Lung (tissue), 12 donors: ENCODE results near the gene MYADML2. TPM values are rescaled to one million over a fixed set of nuclear protein-coding genes. Genes with fewer than 3 reads are reported as not detected.

Experiments used
- ATAC-seq: fragments of 200-7000 bp; cut with Tn5 transposase; one replicate; pipeline ENCODE4 v1.9.1; 2020; ENCODE audit warnings: moderate number of reproducible peaks; ENCODE audit not compliant: insufficient read depth, low FRiP score
- DNase-seq, 3 donors: peaks; one replicate each; pipeline ENCODE4 v3.0.0-alpha.2; 2013 to 2017
- H3K27ac ChIP-seq, 2 donors: one replicate each; pipeline ENCODE4 v1.5.1; 2013; ENCODE audit warnings: mild to moderate bottlenecking in 2 of 2, moderate library complexity in 2 of 2, control low read depth in 1 of 2, inconsistent platforms in 1 of 2, low read depth in 1 of 2, low read length in 1 of 2
- H3K27me3 ChIP-seq, 3 donors: one replicate each; pipeline ENCODE4 v1.5.1; 2013; ENCODE audit warnings: low read length in 2 of 3; ENCODE audit not compliant: control insufficient read depth in 3 of 3, insufficient read depth in 3 of 3
- H3K36me3 ChIP-seq, 4 donors: one replicate each; pipeline ENCODE4 v1.5.1; 2013; ENCODE audit warnings: low read length in 4 of 4, mild to moderate bottlenecking in 1 of 4, moderate library complexity in 1 of 4; ENCODE audit not compliant: control insufficient read depth in 4 of 4, insufficient read depth in 4 of 4
- H3K4me1 ChIP-seq, 5 donors: one replicate each; pipeline ENCODE4 v1.5.1; 2013; ENCODE audit warnings: low read length in 5 of 5, mild to moderate bottlenecking in 2 of 5, moderate library complexity in 1 of 5; ENCODE audit not compliant: control insufficient read depth in 5 of 5, insufficient read depth in 5 of 5
- H3K4me3 ChIP-seq: one replicate; pipeline ENCODE4 v1.5.1; 2013; ENCODE audit warnings: mild to moderate bottlenecking, control low read depth, moderate library complexity
- H3K9ac ChIP-seq, 2 donors: one replicate each; pipeline ENCODE4 v1.5.1; 2013; ENCODE audit warnings: low read length in 2 of 2, control low read depth in 1 of 2; ENCODE audit not compliant: insufficient read depth in 1 of 2
- H3K9me3 ChIP-seq, 4 donors: one replicate each; pipeline ENCODE4 v1.5.1; 2013; ENCODE audit warnings: low read length in 3 of 4, mild to moderate bottlenecking in 1 of 4, moderate library complexity in 1 of 4; ENCODE audit not compliant: control insufficient read depth in 4 of 4, insufficient read depth in 3 of 4
- CTCF ChIP-seq: IDR thresholded peaks from 2 replicates; pipeline ENCODE4 v1.5.1; 2012; ENCODE audit warnings: mild to moderate bottlenecking; ENCODE audit errors: control extremely low read depth, extremely low read depth
- WGBS, 2 donors: extraction: QIAGEN DNeasy Blood & Tissue Kit; methylation state at CpG; one replicate each; pipeline ENCODE4 v1.1.7; 2013; 5-methylcytosine and 5-hydroxymethylcytosine counted together
- polyA plus RNA-seq, 2 donors: library from polyadenylated mRNA; stranded (reverse); fragments of 200-250 nt; gene quantifications; one replicate each; pipeline ENCODE4 v1.2.1, GENCODE V29; 2013
- total RNA-seq, 2 donors: library from RNA; depleted of rRNA in 1 of 2; stranded (reverse); fragments of >200 nt in 1 of 2; gene quantifications; one replicate each; pipeline ENCODE4 v1.2.1, GENCODE V29; 2014 to 2021
- donor health status: control.
- donor health status: control.
- donor health status: Bipolar disorder and iron deficiency.
- donor health status: healthy.
- donor health status: DM: yes; HTN: yes; CAD: no.

The MYADML2 gene
- total and polyA plus RNA-seq, 4 donors, result not detected

- H3K4me3 ChIP-seq, result no peak overlapping the region
These were observed 11.8 kb upstream of the MYADML2 start for GRCh38 chr17:81958633-81959342.

GRCh38 chr17:81957691-81958432 lies 10.8 kb upstream of the MYADML2 start:
- H3K27me3 ChIP-seq, result peaks cover 0 to 11% (median 7%) of the 10 kb centered on the region in 3 donors
- no peak for ATAC-seq
- no peak overlapping the region for H3K9ac ChIP-seq
- TF ChIP-seq CTCF, result no peak
- H3K36me3 ChIP-seq, result no peaks in the 10 kb centered on the region
- DNase-seq, result no peak
- WGBS, 2 donors, result 86 to 95% methylated on average over 18 to 19 of the region's 19 CpGs
- H3K9me3 ChIP-seq, result no peaks in the 10 kb centered on the region
- peaks cover 0 to 6% (median 4%) of the 10 kb centered on the region in 5 donors for H3K4me1 ChIP-seq
- H3K27ac ChIP-seq, result no peak overlapping the region
- no peak overlapping the region for H3K4me3 ChIP-seq

More at GRCh38 chr17:81958633-81959342, 11.8 kb upstream of the MYADML2 start:
- Histone ChIP-seq H3K27me3 (peaks cover 0 to 19% (median 7%) of the 10 kb centered on the region in 3 donors), H3K9ac (no peak overlapping the region), H3K27ac (no peak overlapping the region), H3K9me3 (no peaks in the 10 kb centered on the region), H3K4me1 (peaks cover 0 to 8% (median 4%) of the 10 kb centered on the region in 5 donors), H3K36me3 (no peaks in the 10 kb centered on the region)
- TF ChIP-seq CTCF, result no peak
- DNase-seq (no peak), ATAC-seq (no peak)
- 64 to 68% methylated on average over 15 of the region's 15 CpGs for WGBS, 2 donors

GRCh38 chr17:81956607-81957589 lies 9.9 kb upstream of the MYADML2 start:
- no peak for TF ChIP-seq CTCF
- Histone ChIP-seq H3K36me3 (no peaks in the 10 kb centered on the region), H3K4me3 (no peak overlapping the region), H3K9ac (no peak overlapping the region), H3K27me3 (peaks cover 0 to 7% (median 6%) of the 10 kb centered on the region in 3 donors), H3K27ac (no peak overlapping the region), H3K9me3 (no peaks in the 10 kb centered on the region), H3K4me1 (peaks cover 0 to 8% (median 3%) of the 10 kb centered on the region in 5 donors)
- DNase-seq (no peak), ATAC-seq (no peak)
- WGBS, 2 donors, result 84 to 90% methylated on average over 45 of the region's 45 CpGs
